Measurements from ENCODE around the gene XCR1. TPM values are rescaled to one million over a fixed set of nuclear protein-coding genes. Genes with fewer than 3 reads are reported as not detected.

XCR1 gene
- total and polyA plus RNA-seq, 2 of the 8 experiments (the other 6 are each of a cell fraction or from before 2014, with no cell fraction given) = 0.53 TPM; not detected in 1

GRCh38 chr3:46065294-46065705, 38.0 kb upstream of the XCR1 start:
- no peak overlapping the region for H2AK5ac ChIP-seq (ENCODE audit: low read depth, low read length)
- no peak overlapping the region for H2BK5ac ChIP-seq (ENCODE audit: low read depth, low read length)
- no peak overlapping the region for H3K27ac ChIP-seq (ENCODE audit: low read depth, low read length)
- no peak overlapping the region for H2BK120ac ChIP-seq (replicated peaks; ENCODE audit: low read depth, low read length)
- H4K20me1 ChIP-seq (replicated peaks in 1 of 2; ENCODE audit: control insufficient read depth in 1 of 2, insufficient read depth in 2 of 2, low read length in 2 of 2) = no peaks in the 10 kb centered on the region
- H2BK15ac ChIP-seq (ENCODE audit: low read length) = no peak overlapping the region
- H3K23ac ChIP-seq (ENCODE audit: insufficient read length) = no peak overlapping the region
- FAIRE-seq = no peak
- H4K8ac ChIP-seq (ENCODE audit: extremely low read depth, insufficient read depth, low read length) = no peak overlapping the region
- no peak overlapping the region for H3K4me3 ChIP-seq (ENCODE audit: extremely low read depth in 1 of 4, insufficient read depth in 2 of 4, low read depth in 3 of 4, low read length in 4 of 4)
- no peak overlapping the region for H3K4me2 ChIP-seq (ENCODE audit: insufficient read depth in 1 of 2, low read depth in 2 of 2, low read length in 2 of 2)
- no peaks in the 10 kb centered on the region for H3K27me3 ChIP-seq (replicated peaks in 1 of 4; ENCODE audit: control insufficient read depth in 3 of 4, extremely low read depth in 1 of 4, insufficient read depth in 3 of 4, low read length in 3 of 4)
- H3K79me2 ChIP-seq (ENCODE audit: control insufficient read depth in 1 of 2, insufficient read depth in 2 of 2, low read length in 2 of 2) = no peaks in the 10 kb centered on the region
- POLR2A ChIA-PET (ENCODE audit: partially characterized antibody) = no interaction called here
- H2BK20ac ChIP-seq (ENCODE audit: low read length) = no peak overlapping the region
- H3K79me1 ChIP-seq (ENCODE audit: low read depth, low read length) = no peaks in the 10 kb centered on the region
- WGBS, 2 experiments (ENCODE audit: extremely low coverage in 1 of 2, insufficient coverage in 1 of 2, insufficient read length in 1 of 2, insufficient replicate concordance in 2 of 2, low coverage in 1 of 2, low lambda C conversion rate in 2 of 2, missing lambda C conversion rate in 1 of 2) = 71% methylated on average over 6 of the region's 6 CpGs; no CpG with 5 or more reads in 1 of the 2 experiments
- no peak overlapping the region for H4K5ac ChIP-seq (ENCODE audit: insufficient read length, low read depth, low read length)
- H3K9me3 ChIP-seq (ENCODE audit: insufficient read depth in 2 of 2, low read depth in 1 of 2, low read length in 1 of 2) = no peaks in the 10 kb centered on the region
- H3K4me1 ChIP-seq (replicated peaks in 1 of 4; ENCODE audit: control insufficient read depth in 3 of 4, insufficient read depth in 4 of 4, low read length in 3 of 4) = peaks cover 2 to 5% (median 3%) of the 10 kb centered on the region in 4 experiments; a peak in 3 of 7 replicates
- H3K23me2 ChIP-seq (ENCODE audit: low read depth, low read length) = no peaks in the 10 kb centered on the region
- CTCF ChIA-PET (ENCODE audit: partially characterized antibody) = interaction anchor here (1.0 to 7.1 kb wide), 7 partner anchors 11 to 558 kb away, joined by 3 to 92 read pairs (median 5); partner anchors contain the start of gene CCR1
- no peak overlapping the region for H3K18ac ChIP-seq (ENCODE audit: extremely low read depth, low read length)
- H3K36me3 ChIP-seq (ENCODE audit: control insufficient read depth in 2 of 4, insufficient read depth in 4 of 4, low read length in 3 of 4) = no peaks in the 10 kb centered on the region
- no peak overlapping the region for H4K91ac ChIP-seq (replicated peaks; ENCODE audit: insufficient read length, low read length)
- H3K14ac ChIP-seq (ENCODE audit: insufficient read length) = no peak overlapping the region
- no peak overlapping the region for H2BK12ac ChIP-seq (ENCODE audit: low read depth, low read length)
- H3K9ac ChIP-seq (replicated peaks in 1 of 4; ENCODE audit: extremely low read depth in 1 of 4, low read depth in 3 of 4, low read length in 3 of 4) = no peak overlapping the region
- H3K56ac ChIP-seq (replicated peaks; ENCODE audit: insufficient read length, low read depth, low read length) = no peak overlapping the region
- no peak overlapping the region for H2AFZ ChIP-seq (ENCODE audit: low read length)
- no peak for DNase-seq (ENCODE audit: low read depth in 1 of 2, low spot score in 2 of 2)
- no peak overlapping the region for H3K4ac ChIP-seq (replicated peaks; ENCODE audit: insufficient read length, low read depth, low read length)

Data from H1 (cell line).